HepG2 (cell line): ENCODE results near the gene KATNAL1. TPM values are rescaled to one million over a fixed set of nuclear protein-coding genes. Genes with fewer than 3 reads are reported as not detected.

Source experiments
- ATAC-seq: fragments of 200-7000 bp; cut with Tn5 transposase; 3 replicates; pipeline ENCODE4 v1.9.1; 2020; ENCODE audit warnings: mild to moderate bottlenecking, moderate library complexity
- BruUV-seq: library from RNA; stranded (reverse); fragments of 400-500 nt; replicated peaks from 2 replicates; lab custom pipeline; 2021; lab: Mats Ljungman, UMichigan
- CTCF ChIA-PET: fragments of 300-600 bp; formaldehyde crosslinking; extraction: SDS; loops from one replicate; lab custom pipeline; 2021; ENCODE audit warnings: low total read pairs, inconsistent platforms, low intra/inter-chr PET ratio; lab: Yijun Ruan, JAX
- POLR2A ChIA-PET: fragments of 350-600 bp; sonication (Branson Sonifier 250); formaldehyde crosslinking; loops from one replicate; lab custom pipeline; 2020; ENCODE audit warnings: antibody characterized with exemption, inconsistent platforms; lab: Yijun Ruan, JAX
- DNase-seq: peaks from one replicate; pipeline ENCODE4 v3.0.0-alpha.2; 2015; ENCODE audit warnings: low spot score
- FAIRE-seq: peaks from 3 replicates; lab custom pipeline; 2011; peaks lifted over from hg19 to GRCh38; lab: Jason Lieb, UNC
- H2AFZ ChIP-seq: one replicate; pipeline ENCODE4 v1.6.1; 2011; ENCODE audit warnings: low read length, inconsistent platforms
- H3K27ac ChIP-seq: fragments of 300-600 bp; 3 replicates; pipeline ENCODE4 v1.8.0; 2011; ENCODE audit warnings: mixed run types, mild to moderate bottlenecking, mixed read lengths, low read length, inconsistent platforms; ENCODE audit not compliant: insufficient read depth; ENCODE audit errors: extremely low read length
- H3K27me3 ChIP-seq, 2 experiments: fragments of 200-600 bp in 1 of 2; 2 replicates in 1 of 2; 3 replicates in 1 of 2; pipeline versions ENCODE4 v1.6.0 to v1.8.0; 2011; ENCODE audit warnings: low read length in 2 of 2, mild to moderate bottlenecking in 2 of 2, moderate library complexity in 2 of 2, inconsistent platforms in 1 of 2; ENCODE audit not compliant: insufficient read depth in 2 of 2, control insufficient read depth in 1 of 2
- H3K36me3 ChIP-seq, 2 experiments: fragments of 200-600 bp in 1 of 2; replicated peaks in 1 of 2; 2 replicates in 1 of 2; 3 replicates in 1 of 2; pipeline versions ENCODE4 v1.5.1 to v1.8.0; 2011; ENCODE audit warnings: low read length in 2 of 2, inconsistent platforms in 1 of 2; ENCODE audit not compliant: insufficient read depth in 2 of 2, control insufficient read depth in 1 of 2
- H3K4me1 ChIP-seq: 2 replicates; pipeline ENCODE4 v1.5.1; 2012; ENCODE audit warnings: low read length, inconsistent platforms; ENCODE audit not compliant: insufficient read depth
- H3K4me2 ChIP-seq: 2 replicates; pipeline ENCODE4 v1.6.0; 2011; ENCODE audit warnings: low read depth, low read length, inconsistent platforms
- H3K4me3 ChIP-seq, 3 experiments: fragments of 200-600 bp in 1 of 3; sonication (generic), shearing (Covaris generic) in 1 of 3; replicated peaks in 1 of 3; 2 replicates each; pipeline ENCODE4 v1.5.1; 2011 to 2016; ENCODE audit warnings: low read length in 3 of 3, inconsistent platforms in 2 of 3, low read depth in 2 of 3, mild to moderate bottlenecking in 2 of 3, control low read depth in 1 of 3, mixed read lengths in 1 of 3; ENCODE audit not compliant: insufficient read depth in 1 of 3
- H3K79me2 ChIP-seq: one replicate; pipeline ENCODE4 v1.6.1; 2011; ENCODE audit warnings: low read length, inconsistent platforms; ENCODE audit not compliant: insufficient read depth
- H3K9ac ChIP-seq: 2 replicates; pipeline ENCODE4 v1.6.0; 2011; ENCODE audit warnings: mild to moderate bottlenecking, low read depth, low read length, inconsistent platforms; ENCODE audit not compliant: insufficient read depth
- H3K9me3 ChIP-seq: 2 replicates; pipeline ENCODE4 v1.5.1; 2012; ENCODE audit warnings: mild to moderate bottlenecking, low read length
- H4K20me1 ChIP-seq: 2 replicates; pipeline ENCODE4 v1.6.0; 2011; ENCODE audit warnings: inconsistent platforms, mild to moderate bottlenecking, low read length, moderate library complexity; ENCODE audit not compliant: insufficient read depth
- FOXJ3 ChIP-seq: sonication (generic); formaldehyde crosslinking; IDR thresholded peaks from 2 replicates; pipeline ENCODE4 v1.4.0; 2020; ENCODE audit warnings: missing genetic modification reagents, mild to moderate bottlenecking, borderline replicate concordance
- FOXK1 ChIP-seq: sonication (generic); formaldehyde crosslinking; IDR thresholded peaks from 2 replicates; pipeline ENCODE4 v1.4.0; 2020; ENCODE audit warnings: low read depth, missing genetic modification reagents, borderline replicate concordance
- MLXIP ChIP-seq: sonication (generic); formaldehyde crosslinking; IDR thresholded peaks from 2 replicates; pipeline ENCODE4 v1.9.0; 2021; ENCODE audit warnings: missing genetic modification reagents, borderline replicate concordance
- NKX3-1 ChIP-seq: sonication (generic); formaldehyde crosslinking; IDR thresholded peaks from 2 replicates; pipeline ENCODE4 v1.5.0; 2020; ENCODE audit warnings: missing genetic modification reagents
- PHF21A ChIP-seq: sonication (generic); formaldehyde crosslinking; IDR thresholded peaks from 2 replicates; pipeline ENCODE4 v1.5.0; 2020; ENCODE audit warnings: mild to moderate bottlenecking, missing genetic modification reagents
- RXRB ChIP-seq: IDR thresholded peaks from 2 replicates; pipeline ENCODE4 v1.6.1; 2016; ENCODE audit warnings: borderline replicate concordance, missing genetic modification reagents, missing compliant biosample characterization
- SIN3B ChIP-seq: fragments of 150-350 bp; IDR thresholded peaks from 2 replicates; pipeline ENCODE4 v1.6.1; 2014; ENCODE audit warnings: low read length
- SMAD1 ChIP-seq: sonication (generic); formaldehyde crosslinking; IDR thresholded peaks from 2 replicates; pipeline ENCODE4 v1.4.0; 2020; ENCODE audit warnings: missing genetic modification reagents, low read depth, mild to moderate bottlenecking, borderline replicate concordance
- TEAD3 ChIP-seq: optimal IDR thresholded peaks from 2 replicates; pipeline ENCODE3; 2016; ENCODE audit warnings: borderline replicate concordance
- ZHX1 ChIP-seq: sonication (generic); formaldehyde crosslinking; IDR thresholded peaks from 2 replicates; pipeline ENCODE4 v1.8.1; 2022; ENCODE audit warnings: low read depth, mild to moderate bottlenecking, missing genetic modification reagents
- ZNF20 ChIP-seq: sonication (generic); formaldehyde crosslinking; IDR thresholded peaks from 2 replicates; pipeline ENCODE4 v1.4.0; 2020; ENCODE audit warnings: mild to moderate bottlenecking, moderate library complexity, missing genetic modification reagents
- ZNF232 ChIP-seq: sonication (generic); formaldehyde crosslinking; IDR thresholded peaks from 2 replicates; pipeline ENCODE4 v1.4.0; 2020; ENCODE audit warnings: missing genetic modification reagents, borderline replicate concordance
- ZNF329 ChIP-seq: sonication (generic); formaldehyde crosslinking; IDR thresholded peaks from 2 replicates; pipeline ENCODE4 v1.9.0; 2021; ENCODE audit warnings: low read depth, mild to moderate bottlenecking, missing genetic modification reagents
- ZNF615 ChIP-seq: sonication (generic); formaldehyde crosslinking; IDR thresholded peaks from 2 replicates; pipeline ENCODE4 v1.5.0; 2020; ENCODE audit warnings: mild to moderate bottlenecking, missing genetic modification reagents, borderline replicate concordance
- ZNF619 ChIP-seq: sonication (generic); formaldehyde crosslinking; IDR thresholded peaks from 2 replicates; pipeline ENCODE4 v1.4.0; 2020; ENCODE audit warnings: mild to moderate bottlenecking, missing genetic modification reagents
- ZNF720 ChIP-seq: sonication (generic); formaldehyde crosslinking; IDR thresholded peaks from 2 replicates; pipeline ENCODE4 v1.4.0; 2020; ENCODE audit warnings: missing genetic modification reagents
- ZNF766 ChIP-seq: sonication (generic); formaldehyde crosslinking; IDR thresholded peaks from 2 replicates; pipeline ENCODE4 v1.5.0; 2020; ENCODE audit warnings: missing genetic modification reagents, borderline replicate concordance
- ZSCAN5A ChIP-seq: sonication (generic); formaldehyde crosslinking; IDR thresholded peaks from 2 replicates; pipeline ENCODE4 v1.8.0; 2022; ENCODE audit warnings: mild to moderate bottlenecking, missing genetic modification reagents, borderline replicate concordance
- WGBS: methylation state at CpG from one replicate; pipeline ENCODE4 v1.1.6; 2017; ENCODE audit warnings: low lambda C conversion rate; 5-methylcytosine and 5-hydroxymethylcytosine counted together
- in situ Hi-C: cut with HindIII; loops from 2 replicates; pipeline ENCODE4 v1.10.0; 2017; ENCODE audit warnings: low pct_unique_long_range_greater_than_20kb; ENCODE audit not compliant: extremely low pct_ligation_motif_present
- intact Hi-C: fragments of 100-400 bp; cut with micrococcal nuclease; formaldehyde crosslinking; loops from one replicate; pipeline ENCODE4 v1.10.0; 2022; ENCODE audit not compliant: unreplicated experiment
- polyA plus RNA-seq, 8 experiments: library from polyadenylated mRNA; depleted of rRNA in 3 of 8; stranded (reverse) in 7 of 8; unstranded in 1 of 8; fragments of >200 nt; fragmentation: Illumina TruSeq in 4 of 8; extraction: Trizol in 4 of 8; gene quantifications; 2 replicates each; pipeline versions ENCODE4 v1.2.1 to v1.2.3, GENCODE V29; 2011 to 2016; ENCODE audit warnings: low read depth in 4 of 8, missing spikeins in 1 of 8, mixed read lengths in 1 of 8; ENCODE audit not compliant: insufficient read depth in 1 of 8
- total RNA-seq, 5 experiments: library from RNA; depleted of rRNA; stranded (reverse); fragments of >200 nt; fragmentation: Illumina TruSeq; extraction: Trizol; gene quantifications; 2 replicates each; pipeline ENCODE4 v1.2.3, GENCODE V29; 2016; ENCODE audit warnings: low read depth in 1 of 5

The KATNAL1 gene
- total and polyA plus RNA-seq, 2 of the 13 experiments (the other 11 are each of a cell fraction or from before 2014, with no cell fraction given): 3.2 to 11.8 TPM

GRCh38 chr13:30341815-30342570 is 34.6 kb upstream of the KATNAL1 start:
- Histone ChIP-seq H3K9me3 (no peaks in the 10 kb centered on the region), H3K79me2 (no peaks in the 10 kb centered on the region), H3K4me1 (no peaks in the 10 kb centered on the region), H3K9ac (no peak overlapping the region), H2AFZ (no peak overlapping the region), H3K36me3 (no peaks in the 10 kb centered on the region), H4K20me1 (no peaks in the 10 kb centered on the region), H3K27ac (no peak overlapping the region), H3K27me3 (peaks cover 0 to 16% of the 10 kb centered on the region in 2 experiments; a peak in 1 of 5 replicates), H3K4me3 (no peak overlapping the region), H3K4me2 (no peak overlapping the region; the same call in 1 of the 2 replicates)
- CTCF ChIA-PET: no interaction called here
- in situ Hi-C loops: no loop called here
- peak; percentile 77 for ATAC-seq
- POLR2A ChIA-PET: no interaction called here
- intact Hi-C loops: no loop called here
- no TSS peak for BruUV-seq
- 17% methylated on average over 9 of the region's 9 CpGs for WGBS
- no peak for FAIRE-seq
- DNase-seq: no peak
- TF ChIP-seq ZNF232 (CRISPR knock-in tag) (no peak), SIN3B (no peak), ZNF615 (CRISPR knock-in tag) (no peak), ZHX1 (no peak), TEAD3 (CRISPR knock-in tag) (no peak), ZNF619 (no peak), RXRB (no peak), FOXJ3 (CRISPR knock-in tag) (no peak), NKX3-1 (no peak), MLXIP (CRISPR knock-in tag) (no peak), ZNF720 (CRISPR knock-in tag) (no peak), ZNF20 (CRISPR knock-in tag) (no peak), ZSCAN5A (CRISPR knock-in tag) (no peak), SMAD1 (no peak), ZNF766 (CRISPR knock-in tag) (no peak), ZNF329 (no peak), PHF21A (CRISPR knock-in tag) (no peak), FOXK1 (CRISPR knock-in tag) (no peak)
